SU-DHL-6 (cell line): ENCODE measurements around the gene TGIF1.

Source experiments
- CTCF ChIP-seq: fragments of 200-600 bp; sonication (generic); IDR thresholded peaks from one replicate; pipeline ENCODE4 v1.5.1; 2017; ENCODE audit warnings: antibody characterized with exemption, mild to moderate bottlenecking, low read length, moderate library complexity; ENCODE audit not compliant: insufficient read depth, poor library complexity, severe bottlenecking
- EZH2phosphoT487 ChIP-seq: fragments of 200-600 bp; sonication (generic), shearing (Covaris generic); conservative IDR thresholded peaks from 2 replicates; pipeline ENCODE4 v1.6.1; 2018; ENCODE audit warnings: mild to moderate bottlenecking, antibody characterized with exemption, low read length, moderate library complexity, mixed read lengths

- TF ChIP-seq CTCF (no peak), EZH2phosphoT487 (no peak)
Measured at GRCh38 chr18:3479978-3480509, 30.1 kb downstream of the TGIF1 start.
